NAMALWA (cell line): ENCODE measurements around the gene MARCHF3.
"Not testable (repeated sequence)": the region's sequence is repeated elsewhere in the genome, so short reads cannot be mapped to it uniquely, and the experiment has no call there.

Experiments used
- DNase-seq: peaks from one replicate; pipeline ENCODE4 v3.0.0-alpha.2; 2015; ENCODE audit warnings: low spot score

The MARCHF3 gene

GRCh38 chr5:126953640-126954039 lies 76.7 kb downstream of the MARCHF3 start:
- DNase-seq, result no peak

DNA sequence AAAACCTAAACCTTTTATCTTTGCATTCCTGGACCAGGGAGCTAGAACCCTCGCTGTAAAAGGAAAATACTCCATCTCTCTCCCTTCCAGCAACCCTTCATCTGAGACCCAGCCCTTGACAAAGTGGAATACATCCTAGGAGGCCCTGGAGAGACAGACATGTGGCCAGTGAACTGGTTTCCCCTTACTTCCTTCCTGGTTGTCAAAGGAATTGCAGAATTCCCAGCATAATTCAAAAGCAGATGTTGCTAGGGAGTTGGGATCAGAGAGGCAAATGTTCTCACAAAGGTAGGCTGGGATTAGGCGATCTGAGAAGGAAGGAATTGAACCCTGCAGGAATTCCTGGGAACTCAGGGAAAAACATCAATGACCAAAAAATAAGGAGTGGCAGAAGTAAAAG lies 80.9 kb downstream of the MARCHF3 start:
- no peak for DNase-seq

GRCh38 chr5:126948453-126948852 lies 81.9 kb downstream of the MARCHF3 start:
- DNase-seq, result no peak

- DNase-seq, result no peak
These were observed 82.4 kb downstream of the MARCHF3 start for GRCh38 chr5:126948011-126948355.

DNA sequence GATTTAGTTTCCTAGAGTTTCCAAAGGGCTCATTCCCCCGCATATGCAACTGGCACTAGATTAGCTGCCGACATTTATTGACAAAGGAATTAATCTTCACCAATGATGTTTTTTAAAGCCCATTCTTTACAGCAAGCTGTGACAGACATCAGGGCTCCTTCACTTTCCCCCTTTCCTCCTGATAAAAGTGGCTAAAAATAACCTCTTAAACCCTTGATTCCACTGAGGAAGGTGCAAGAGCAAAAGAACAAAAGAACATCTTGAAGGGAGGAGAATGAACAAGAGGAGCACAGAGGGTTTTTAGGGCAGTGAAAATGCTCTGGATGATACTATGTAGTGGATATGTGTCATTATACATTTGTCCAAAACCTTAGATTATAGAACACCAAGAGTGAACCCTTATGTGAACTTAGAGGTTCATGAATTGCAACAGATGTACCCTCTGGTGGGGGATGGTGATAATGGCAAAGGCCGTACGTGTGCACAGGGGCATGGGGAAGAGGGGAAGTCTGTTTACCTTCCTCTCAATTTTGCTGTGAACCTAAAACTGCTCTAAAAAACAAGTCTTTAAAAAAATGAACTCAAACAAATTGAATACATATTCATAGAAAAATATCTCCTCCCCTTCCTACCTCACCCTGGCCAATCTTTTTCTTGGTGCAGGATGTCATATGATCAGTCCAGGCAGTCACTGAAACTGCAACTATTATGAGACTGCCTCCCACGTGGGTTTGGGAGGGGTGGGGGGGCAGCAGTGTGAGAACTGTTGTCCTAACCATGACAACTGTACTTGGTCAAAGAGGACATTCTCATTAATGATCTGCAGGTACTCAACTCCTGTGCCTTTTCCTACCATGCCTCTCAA lies 83.0 kb downstream of the MARCHF3 start:
- DNase-seq, result peak; percentile 35

DNA sequence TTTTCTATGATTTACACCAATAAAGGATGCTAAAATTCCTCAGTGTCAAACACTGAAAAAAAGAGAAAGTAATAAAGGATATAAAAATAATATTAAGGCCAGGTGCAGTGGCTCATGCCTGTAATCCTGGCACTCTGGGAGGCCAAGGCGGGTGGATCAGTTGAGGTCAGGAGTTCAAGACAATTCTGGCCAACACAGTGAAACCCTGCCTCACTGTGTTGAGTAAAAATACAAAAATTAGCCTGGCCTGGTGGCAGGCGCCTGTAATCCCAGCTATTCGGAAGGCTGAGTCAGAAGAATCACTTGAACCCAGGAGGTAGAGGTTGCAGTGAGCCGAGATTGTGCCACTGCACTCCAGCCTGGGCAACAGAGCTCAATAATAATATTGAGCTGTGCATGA lies 87.5 kb downstream of the MARCHF3 start:
- DNase-seq, result not testable (repeated sequence)

- no peak for DNase-seq
These were observed 89.0 kb downstream of the MARCHF3 start for GRCh38 chr5:126941403-126941802.

- DNase-seq, result no peak
These were observed 90.5 kb downstream of the MARCHF3 start for GRCh38 chr5:126939887-126940286.

GRCh38 chr5:126938466-126938865 lies 91.9 kb downstream of the MARCHF3 start:
- DNase-seq, result no peak

GRCh38 chr5:126937771-126938170 lies 92.6 kb downstream of the MARCHF3 start:
- no peak for DNase-seq

DNA sequence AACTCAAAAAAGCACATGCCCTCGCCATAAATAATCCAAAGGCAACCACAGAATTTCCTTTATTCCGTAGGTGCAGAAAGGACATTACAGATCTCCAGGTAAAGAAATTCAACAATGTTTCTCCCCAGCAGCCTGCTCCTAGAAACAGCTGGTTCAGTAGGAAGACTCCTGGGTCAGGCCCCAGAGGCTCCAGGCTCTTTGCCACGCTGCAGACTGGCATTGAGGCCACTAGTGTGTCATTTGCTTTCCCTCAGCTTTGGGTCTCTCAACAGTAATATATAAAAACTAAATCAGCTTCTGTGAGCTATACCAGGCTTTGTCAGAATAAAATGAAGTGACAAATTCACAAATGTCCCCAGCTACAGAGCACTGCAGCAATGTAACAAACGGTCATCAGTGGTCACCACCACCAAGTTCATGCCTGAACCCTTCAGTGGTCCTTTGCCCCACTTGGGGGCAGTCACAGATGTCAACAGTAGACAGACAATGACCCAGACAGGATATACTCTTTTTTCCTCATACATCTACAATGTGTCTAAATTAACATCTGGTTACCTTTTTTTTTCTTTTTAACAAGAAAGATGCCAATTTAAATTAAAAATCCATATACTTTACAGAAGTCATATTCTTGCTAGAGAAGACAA lies 93.5 kb downstream of the MARCHF3 start:
- DNase-seq, result no peak

DNA sequence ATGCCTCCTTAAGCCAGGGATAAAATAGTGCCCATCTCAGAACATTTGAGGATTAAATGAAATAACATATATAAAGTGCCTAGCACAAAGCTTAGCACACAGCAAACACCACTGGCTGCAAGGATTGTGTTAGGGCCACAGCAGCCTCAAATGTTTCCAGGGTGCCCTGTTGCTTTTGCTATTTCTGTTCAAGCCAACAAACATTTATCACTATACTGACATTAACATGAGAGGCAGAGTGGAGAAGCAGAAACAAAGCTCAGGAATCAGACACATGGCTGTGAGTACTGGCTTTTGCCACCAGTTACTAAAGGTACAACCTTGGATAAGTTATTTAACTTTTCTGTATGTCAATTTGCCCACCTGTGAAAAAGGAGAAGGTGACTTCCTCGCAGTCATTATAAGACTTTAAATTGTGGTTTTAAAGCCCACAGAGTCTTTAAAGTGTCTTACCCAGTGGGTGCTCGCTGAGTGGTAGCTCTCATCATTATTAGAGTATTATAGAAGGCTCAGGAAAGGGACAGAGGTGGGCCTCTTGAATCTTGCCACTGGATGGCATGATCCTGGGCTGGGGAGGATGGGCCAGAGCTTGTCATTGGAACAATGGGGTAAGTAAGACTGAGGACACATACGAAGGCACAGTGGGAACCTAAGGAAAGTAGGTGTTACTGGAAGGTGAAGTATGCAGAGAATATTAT lies 98.2 kb downstream of the MARCHF3 start:
- DNase-seq, result no peak

- no peak for DNase-seq
These were observed 102.3 kb downstream of the MARCHF3 start for GRCh38 chr5:126928041-126928440.

- no peak for DNase-seq
These were observed 102.9 kb downstream of the MARCHF3 start for GRCh38 chr5:126927429-126927828.

DNA sequence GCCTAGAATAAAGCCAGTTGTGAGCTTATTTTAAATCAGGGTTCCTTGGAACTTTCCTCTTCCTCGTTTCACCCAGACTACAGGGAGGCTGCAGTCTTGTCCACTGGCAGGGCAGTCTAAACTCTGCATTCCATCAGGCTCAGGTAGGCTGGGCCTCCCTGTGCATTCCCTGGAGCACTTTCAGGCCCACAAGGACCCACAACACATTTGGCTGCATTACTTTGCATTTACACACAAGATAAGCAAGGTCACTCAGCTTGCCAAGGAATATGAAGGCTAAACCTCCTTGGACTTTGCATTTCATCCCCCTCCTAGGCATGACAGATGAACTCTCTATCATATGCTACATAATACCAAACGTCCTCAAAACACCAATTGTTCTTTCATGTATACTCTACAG lies 104.2 kb downstream of the MARCHF3 start:
- DNase-seq, result no peak

DNA sequence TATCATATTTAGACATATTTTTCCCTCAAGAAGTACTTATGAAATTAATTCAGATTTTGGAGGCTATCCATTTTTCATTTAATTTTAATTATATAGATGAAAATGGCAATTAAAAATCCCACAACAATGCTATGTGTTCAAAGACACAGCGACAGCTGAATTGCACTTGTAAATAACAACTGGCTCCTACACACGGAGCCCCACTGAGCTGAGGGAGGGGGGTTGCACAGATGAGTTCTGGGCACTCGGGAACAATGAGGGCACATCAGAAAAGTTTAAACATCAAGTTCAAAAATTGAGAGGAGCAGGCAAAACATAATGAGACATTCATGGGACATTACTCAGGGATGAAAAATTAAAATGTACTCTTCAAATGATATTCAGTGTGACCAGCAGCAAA lies 104.9 kb downstream of the MARCHF3 start:
- DNase-seq, result no peak

DNA sequence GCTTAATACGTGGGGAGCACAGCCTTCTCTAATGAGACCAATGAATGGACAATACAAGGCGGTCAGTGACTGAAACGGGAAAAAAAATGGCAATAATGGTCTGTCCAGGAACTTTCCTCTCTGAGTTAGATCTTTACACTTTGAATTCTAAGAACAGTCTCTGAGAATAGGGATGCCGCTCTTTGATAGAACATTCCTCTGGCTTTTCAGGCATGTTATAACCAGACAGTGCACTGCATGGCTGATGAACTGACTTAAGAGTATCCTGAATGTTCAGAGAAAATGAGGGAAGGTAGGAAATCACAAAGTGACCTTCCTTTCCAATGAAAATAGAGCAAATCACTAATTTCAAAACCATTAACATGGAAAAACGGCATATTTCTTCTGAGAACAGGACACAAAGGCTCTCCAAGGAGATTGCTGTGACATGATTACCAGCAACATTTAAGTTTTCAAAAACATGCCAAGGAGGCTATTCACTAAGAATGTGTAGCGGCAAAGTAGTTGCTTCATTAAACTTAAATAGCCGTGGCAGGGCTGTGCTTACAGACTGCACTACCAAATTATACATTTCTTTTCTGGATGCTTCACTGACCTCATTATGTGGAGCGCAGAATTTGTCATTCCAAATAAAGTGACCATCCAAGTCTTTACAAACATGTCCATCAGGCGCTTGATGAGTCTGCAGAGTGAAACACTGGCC lies 105.9 kb downstream of the MARCHF3 start:
- DNase-seq, result no peak

- no peak for DNase-seq
These were observed 108.9 kb downstream of the MARCHF3 start for GRCh38 chr5:126921241-126922091.

- no peak for DNase-seq
These were observed 110.1 kb downstream of the MARCHF3 start for GRCh38 chr5:126920291-126920690.

DNA sequence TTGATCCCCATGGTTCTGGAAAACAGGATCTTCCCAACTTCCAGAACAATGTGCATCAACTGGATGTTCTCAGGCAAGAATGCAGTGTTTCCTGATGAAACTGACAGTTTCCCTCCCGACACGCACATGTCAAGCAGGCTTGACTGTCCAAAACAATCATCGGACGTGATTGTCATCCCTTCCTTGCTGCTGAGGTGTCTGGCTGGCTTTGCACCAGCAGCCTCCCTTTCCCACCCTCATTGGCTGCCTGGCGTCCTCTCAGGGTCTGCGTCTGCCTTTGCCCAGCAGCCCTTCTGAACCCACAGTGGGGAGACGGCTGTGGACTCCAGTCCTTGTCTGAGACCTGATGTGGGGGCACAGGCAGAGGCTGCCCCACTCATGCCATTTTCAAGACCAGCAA lies 110.8 kb downstream of the MARCHF3 start:
- DNase-seq, result no peak

DNA sequence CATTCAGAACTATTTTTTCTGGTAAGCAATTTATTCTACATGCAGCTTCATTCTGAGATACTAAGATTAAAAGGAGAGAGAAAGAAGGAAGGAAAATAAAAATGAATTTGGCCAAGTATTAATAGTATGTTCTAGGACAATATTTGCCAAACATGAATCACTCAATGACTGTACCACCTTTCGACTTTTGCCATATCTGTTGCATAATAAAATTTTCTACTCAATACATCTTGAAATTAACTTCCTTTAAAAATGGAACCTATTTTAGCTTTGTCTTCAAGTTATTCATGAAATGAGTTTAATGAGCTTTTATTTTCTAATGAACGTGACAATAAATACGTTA lies 111.8 kb downstream of the MARCHF3 start:
- no peak for DNase-seq
